ENCODE measurements around the gene MBOAT1. TPM values are rescaled to one million over a fixed set of nuclear protein-coding genes. Genes with fewer than 3 reads are reported as not detected.

Gene MBOAT1
- polyA plus RNA-seq, 2 of the 4 experiments (the other 2 are of a cell fraction): 1.9 to 5.5 TPM

DNA sequence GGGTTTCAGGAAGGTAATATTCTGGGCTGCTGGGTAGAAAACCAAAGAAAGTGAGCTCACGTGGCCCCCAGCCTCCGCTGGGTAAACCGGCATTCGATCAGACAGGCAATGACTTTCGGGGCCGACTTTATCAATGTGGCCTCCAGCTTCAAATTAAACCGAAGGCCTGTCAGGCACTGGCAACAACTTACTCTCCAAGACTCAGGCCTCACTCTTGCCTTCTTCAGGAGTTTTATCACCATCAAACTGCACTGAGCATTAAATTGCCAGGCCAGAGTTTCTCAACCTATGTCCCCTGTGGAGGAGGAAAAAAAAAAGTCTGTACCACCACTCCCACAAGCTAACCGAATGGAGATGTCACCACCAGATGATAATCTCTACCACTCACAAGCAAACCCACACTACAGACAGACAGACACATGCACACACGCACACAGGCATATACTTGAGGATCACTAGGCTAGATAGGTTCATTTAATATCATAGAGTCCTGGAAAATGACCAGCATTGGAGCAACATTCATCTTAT lies 1.1 kb upstream of the MBOAT1 start:
- ChIA-PET POLR2A (interaction anchor here (0.5 kb wide), 1 partner anchor 1518 kb away, joined by 3 read pairs; no protein-coding TSS in a partner anchor), CTCF (interaction anchor here (1.1 to 2.8 kb wide), 2 partner anchors 79 to 87 kb away, joined by 3 to 9 read pairs; no protein-coding TSS in a partner anchor)
- H3K4me2 ChIP-seq: peak overlapping the region; percentile 79
- TF ChIP-seq HOXA7 (CRISPR knock-in tag; IDR thresholded peaks at IDR 0.05) (no peak), FOSB (CRISPR knock-in tag; IDR thresholded peaks at IDR 0.05) (no peak), EP300 (IDR thresholded peaks at IDR 0.05) (no peak), MAZ (IDR thresholded peaks at IDR 0.05; ENCODE audit: borderline replicate concordance, low read depth, low read length) (no peak), MAFK (IDR thresholded peaks at IDR 0.05; ENCODE audit: partially characterized antibody) (no peak)
- TF ChIP-seq, protein P1, sequence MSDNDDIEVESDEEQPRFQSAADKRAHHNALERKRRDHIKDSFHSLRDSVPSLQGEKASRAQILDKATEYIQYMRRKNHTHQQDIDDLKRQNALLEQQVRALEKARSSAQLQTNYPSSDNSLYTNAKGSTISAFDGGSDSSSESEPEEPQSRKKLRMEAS (IDR thresholded peaks at IDR 0.05): no peak
- ATAC-seq (no peak), DNase-seq (ENCODE audit: low read depth in 1 of 2, low spot score in 1 of 2) (no peak), FAIRE-seq (no peak)
- no peaks in the 10 kb centered on the region for H3K9me3 ChIP-seq
- peak overlapping the region; percentile 81 to 88 for H3K27ac ChIP-seq
- 77% methylated on average over 9 of the region's 9 CpGs for WGBS (ENCODE audit: missing lambda C conversion rate)
- peak overlapping the region; percentile 65 for H3K4me3 ChIP-seq
- peaks cover 12% of the 10 kb centered on the region for H3K4me1 ChIP-seq

DNA sequence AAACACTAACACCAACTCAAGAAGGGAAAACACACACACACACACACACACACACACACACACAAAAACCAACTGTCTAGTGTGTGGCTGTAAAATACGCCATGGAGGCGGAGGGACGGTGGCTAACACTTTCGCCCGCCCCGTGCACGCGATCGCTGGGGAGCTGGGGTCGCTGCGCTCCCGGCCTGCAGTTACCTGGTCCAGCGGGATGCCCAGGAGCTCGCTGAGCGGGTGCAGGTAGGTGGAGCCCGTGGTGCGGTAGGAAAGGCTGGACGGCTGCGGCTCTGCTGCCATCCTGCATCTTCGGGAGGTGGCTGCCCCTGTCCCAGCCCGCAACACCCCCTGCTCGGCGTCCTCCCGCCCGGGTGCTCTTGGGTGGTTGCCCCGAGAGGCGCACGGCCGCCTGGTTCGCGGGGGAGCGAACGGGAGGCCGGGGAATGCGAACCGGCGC lies 303 bp downstream of the MBOAT1 start:
- Histone ChIP-seq H3K4me2 (peak overlapping the region; percentile 96), H3K4me3 (peak overlapping the region; percentile 65), H3K27ac (peak overlapping the region; percentile 81 to 88), H3K4me1 (peaks cover 12% of the 10 kb centered on the region), H3K9me3 (no peaks in the 10 kb centered on the region)
- DNase-seq (ENCODE audit: low read depth in 1 of 2, low spot score in 1 of 2): peak; percentile 28 to 46
- no peak for FAIRE-seq
- TF ChIP-seq NPAS2 (CRISPR knock-in tag; IDR thresholded peaks at IDR 0.05; ENCODE audit: borderline replicate concordance) (no peak), ZSCAN20 (CRISPR knock-in tag; IDR thresholded peaks at IDR 0.05) (no peak), PHF8 (IDR thresholded peaks at IDR 0.05; ENCODE audit: borderline replicate concordance, low read depth) (no peak)
- peak; percentile 76 for ATAC-seq
- WGBS (ENCODE audit: missing lambda C conversion rate): 10% methylated on average over 2 of the region's 37 CpGs
- ChIA-PET POLR2A (no interaction called here), CTCF (interaction anchor here (1.2 to 2.8 kb wide), 2 partner anchors 85 to 316 kb away, joined by 5 to 9 read pairs; no protein-coding TSS in a partner anchor)

DNA sequence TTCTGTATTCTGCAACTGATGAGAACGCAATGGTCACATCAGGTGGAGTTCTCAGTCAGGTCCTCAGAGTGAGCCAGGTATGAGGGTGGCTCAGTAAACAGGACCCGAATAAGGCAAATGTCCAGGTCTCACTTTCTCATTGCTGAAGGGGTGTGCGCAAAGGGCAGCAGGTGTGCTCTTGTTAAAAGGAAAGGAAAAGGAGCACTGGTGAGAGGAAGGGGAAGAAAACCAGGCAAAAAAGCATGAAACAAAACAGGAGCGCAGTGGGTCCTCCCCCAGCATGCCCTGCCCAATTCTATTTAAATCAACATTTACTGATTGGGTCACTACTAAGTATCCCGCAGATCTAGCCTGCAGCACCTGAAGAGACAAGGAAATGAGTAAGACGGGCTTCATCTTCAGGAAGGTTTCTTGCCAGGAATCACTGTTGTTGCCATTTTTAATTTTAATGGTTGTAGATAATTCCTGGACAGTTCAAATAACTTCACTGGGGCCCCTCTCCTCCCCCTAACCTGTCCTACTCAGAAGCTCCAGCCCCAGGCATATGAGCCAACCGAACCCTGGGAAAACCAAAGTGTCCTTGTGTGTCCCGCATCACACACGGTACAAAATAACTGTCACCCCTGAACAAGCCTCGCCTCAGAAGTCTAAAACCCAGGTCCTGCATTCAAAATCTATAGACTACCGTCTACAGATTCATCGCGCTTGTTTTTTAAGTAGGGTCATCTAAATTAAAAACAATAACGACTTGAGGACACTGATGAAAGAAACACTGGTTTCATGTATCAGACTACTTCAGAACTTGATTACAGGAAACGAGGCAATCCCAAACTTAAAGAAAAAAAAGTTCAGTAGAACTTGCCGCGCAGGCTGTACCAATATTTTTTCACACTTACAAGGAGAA lies 980 bp downstream of the MBOAT1 start:
- 22% methylated on average over 17 of the region's 17 CpGs for WGBS (ENCODE audit: missing lambda C conversion rate)
- no peak for ATAC-seq
- FAIRE-seq: no peak
- DNase-seq (ENCODE audit: low read depth in 1 of 2, low spot score in 1 of 2): peak in 1 of 2 experiments; percentile 25
- Histone ChIP-seq H3K4me3 (peak overlapping the region; percentile 65), H3K4me2 (peak overlapping the region; percentile 96), H3K27ac (peak overlapping the region; percentile 81 to 88), H3K4me1 (peaks cover 12% of the 10 kb centered on the region), H3K9me3 (no peaks in the 10 kb centered on the region)
- ChIA-PET CTCF (interaction anchor here (1.1 to 2.8 kb wide), 3 partner anchors 10 to 317 kb away, joined by 3 to 9 read pairs (median 5); no protein-coding TSS in a partner anchor), POLR2A (no interaction called here)
- no peak for TF ChIP-seq ZC3H11A (IDR thresholded peaks at IDR 0.05)
- TF ChIP-seq FOXS1 (CRISPR knock-in tag; IDR thresholded peaks at IDR 0.05): no peak
- no peak for TF ChIP-seq TFCP2L1 (CRISPR knock-in tag; IDR thresholded peaks at IDR 0.05)
- TF ChIP-seq, protein P2, sequence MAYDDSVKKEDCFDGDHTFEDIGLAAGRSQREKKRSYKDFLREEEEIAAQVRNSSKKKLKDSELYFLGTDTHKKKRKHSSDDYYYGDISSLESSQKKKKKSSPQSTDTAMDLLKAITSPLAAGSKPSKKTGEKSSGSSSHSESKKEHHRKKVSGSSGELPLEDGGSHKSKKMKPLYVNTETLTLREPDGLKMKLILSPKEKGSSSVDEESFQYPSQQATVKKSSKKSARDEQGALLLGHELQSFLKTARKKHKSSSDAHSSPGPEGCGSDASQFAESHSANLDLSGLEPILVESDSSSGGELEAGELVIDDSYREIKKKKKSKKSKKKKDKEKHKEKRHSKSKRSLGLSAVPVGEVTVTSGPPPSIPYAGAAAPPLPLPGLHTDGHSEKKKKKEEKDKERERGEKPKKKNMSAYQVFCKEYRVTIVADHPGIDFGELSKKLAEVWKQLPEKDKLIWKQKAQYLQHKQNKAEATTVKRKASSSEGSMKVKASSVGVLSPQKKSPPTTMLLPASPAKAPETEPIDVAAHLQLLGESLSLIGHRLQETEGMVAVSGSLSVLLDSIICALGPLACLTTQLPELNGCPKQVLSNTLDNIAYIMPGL (CRISPR knock-in tag; IDR thresholded peaks at IDR 0.05; ENCODE audit: borderline replicate concordance): no peak
- TF ChIP-seq RCOR1 (IDR thresholded peaks at IDR 0.05; ENCODE audit: low read depth, low read length): no peak
- TF ChIP-seq CHD2 (IDR thresholded peaks at IDR 0.05; ENCODE audit: low read length, partially characterized antibody): no peak
- no peak for TF ChIP-seq ESRRA (IDR thresholded peaks at IDR 0.05; ENCODE audit: borderline replicate concordance, low read length)
- TF ChIP-seq HOXB5 (CRISPR knock-in tag; IDR thresholded peaks at IDR 0.05): no peak
- no peak for TF ChIP-seq HDAC2 (IDR thresholded peaks at IDR 0.05)
- TF ChIP-seq NPAS2 (CRISPR knock-in tag; IDR thresholded peaks at IDR 0.05; ENCODE audit: borderline replicate concordance): no peak
- TF ChIP-seq FOSL2 (IDR thresholded peaks at IDR 0.05): no peak
- TF ChIP-seq FOSL2 (CRISPR knock-in tag; IDR thresholded peaks at IDR 0.05): no peak
- TF ChIP-seq HOXB13 (CRISPR knock-in tag; IDR thresholded peaks at IDR 0.05; ENCODE audit: low read depth): no peak
- no peak for TF ChIP-seq JUN (IDR thresholded peaks at IDR 0.05)
- no peak for TF ChIP-seq BHLHE40 (IDR thresholded peaks at IDR 0.05; ENCODE audit: low read depth, low read length)
- TF ChIP-seq ZNF302 (CRISPR knock-in tag; IDR thresholded peaks at IDR 0.05): no peak
- TF ChIP-seq, protein P3, sequence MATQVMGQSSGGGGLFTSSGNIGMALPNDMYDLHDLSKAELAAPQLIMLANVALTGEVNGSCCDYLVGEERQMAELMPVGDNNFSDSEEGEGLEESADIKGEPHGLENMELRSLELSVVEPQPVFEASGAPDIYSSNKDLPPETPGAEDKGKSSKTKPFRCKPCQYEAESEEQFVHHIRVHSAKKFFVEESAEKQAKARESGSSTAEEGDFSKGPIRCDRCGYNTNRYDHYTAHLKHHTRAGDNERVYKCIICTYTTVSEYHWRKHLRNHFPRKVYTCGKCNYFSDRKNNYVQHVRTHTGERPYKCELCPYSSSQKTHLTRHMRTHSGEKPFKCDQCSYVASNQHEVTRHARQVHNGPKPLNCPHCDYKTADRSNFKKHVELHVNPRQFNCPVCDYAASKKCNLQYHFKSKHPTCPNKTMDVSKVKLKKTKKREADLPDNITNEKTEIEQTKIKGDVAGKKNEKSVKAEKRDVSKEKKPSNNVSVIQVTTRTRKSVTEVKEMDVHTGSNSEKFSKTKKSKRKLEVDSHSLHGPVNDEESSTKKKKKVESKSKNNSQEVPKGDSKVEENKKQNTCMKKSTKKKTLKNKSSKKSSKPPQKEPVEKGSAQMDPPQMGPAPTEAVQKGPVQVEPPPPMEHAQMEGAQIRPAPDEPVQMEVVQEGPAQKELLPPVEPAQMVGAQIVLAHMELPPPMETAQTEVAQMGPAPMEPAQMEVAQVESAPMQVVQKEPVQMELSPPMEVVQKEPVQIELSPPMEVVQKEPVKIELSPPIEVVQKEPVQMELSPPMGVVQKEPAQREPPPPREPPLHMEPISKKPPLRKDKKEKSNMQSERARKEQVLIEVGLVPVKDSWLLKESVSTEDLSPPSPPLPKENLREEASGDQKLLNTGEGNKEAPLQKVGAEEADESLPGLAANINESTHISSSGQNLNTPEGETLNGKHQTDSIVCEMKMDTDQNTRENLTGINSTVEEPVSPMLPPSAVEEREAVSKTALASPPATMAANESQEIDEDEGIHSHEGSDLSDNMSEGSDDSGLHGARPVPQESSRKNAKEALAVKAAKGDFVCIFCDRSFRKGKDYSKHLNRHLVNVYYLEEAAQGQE (IDR thresholded peaks at IDR 0.05): no peak
- TF ChIP-seq, protein P4, sequence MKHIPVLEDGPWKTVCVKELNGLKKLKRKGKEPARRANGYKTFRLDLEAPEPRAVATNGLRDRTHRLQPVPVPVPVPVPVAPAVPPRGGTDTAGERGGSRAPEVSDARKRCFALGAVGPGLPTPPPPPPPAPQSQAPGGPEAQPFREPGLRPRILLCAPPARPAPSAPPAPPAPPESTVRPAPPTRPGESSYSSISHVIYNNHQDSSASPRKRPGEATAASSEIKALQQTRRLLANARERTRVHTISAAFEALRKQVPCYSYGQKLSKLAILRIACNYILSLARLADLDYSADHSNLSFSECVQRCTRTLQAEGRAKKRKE (CRISPR knock-in tag; IDR thresholded peaks at IDR 0.05; ENCODE audit: low read depth): no peak

Measured in A549 (cell line).